NT2/D1 (cell line): Measurements from ENCODE around the gene FOXO3.
"Not testable (repeated sequence)": the region's sequence is repeated elsewhere in the genome, so short reads cannot be mapped to it uniquely, and the experiment has no call there.

Source experiments
- DNase-seq: peaks from one replicate; pipeline ENCODE4 v3.0.0-alpha.2; 2011; ENCODE audit warnings: low read depth, low spot score
- H3K27me3 ChIP-seq: 2 replicates; pipeline ENCODE4 v1.6.0; 2011; ENCODE audit warnings: mild to moderate bottlenecking; ENCODE audit not compliant: insufficient read length, insufficient read depth
- H3K36me3 ChIP-seq: 2 replicates; pipeline ENCODE4 v1.6.1; 2011; ENCODE audit warnings: mild to moderate bottlenecking, low read length, mixed read lengths; ENCODE audit not compliant: insufficient read depth, insufficient read length
- H3K4me1 ChIP-seq: 2 replicates; pipeline ENCODE4 v1.5.1; 2011; ENCODE audit not compliant: insufficient read depth, insufficient read length
- H3K4me3 ChIP-seq: 2 replicates; pipeline ENCODE4 v1.5.1; 2011; ENCODE audit warnings: low read depth; ENCODE audit not compliant: insufficient read length
- H3K9ac ChIP-seq: 2 replicates; pipeline ENCODE4 v1.6.0; 2011; ENCODE audit warnings: low read depth; ENCODE audit not compliant: insufficient read length
- H3K9me3 ChIP-seq: 2 replicates; pipeline ENCODE4 v1.5.1; 2011; ENCODE audit warnings: mild to moderate bottlenecking, low read length; ENCODE audit not compliant: insufficient read depth
- SUZ12 ChIP-seq: IDR thresholded peaks from 2 replicates; pipeline ENCODE4 v1.6.1; 2011; ENCODE audit not compliant: insufficient read length, insufficient read depth; ENCODE audit errors: extremely low read depth
- YY1 ChIP-seq: IDR thresholded peaks from 2 replicates; pipeline ENCODE4 v1.6.1; 2011; ENCODE audit not compliant: insufficient read length, insufficient read depth
- ZNF274 ChIP-seq: IDR thresholded peaks from 2 replicates; pipeline ENCODE4 v1.6.1; 2011; ENCODE audit warnings: mild to moderate bottlenecking, low read depth, low read length

Gene FOXO3

GRCh38 chr6:108528878-108529277 is 31.8 kb upstream of the FOXO3 start:
- peaks cover 2% of the 10 kb centered on the region for H3K4me1 ChIP-seq
- no peak overlapping the region for H3K4me3 ChIP-seq
- H3K9ac ChIP-seq = no peak overlapping the region
- H3K9me3 ChIP-seq = no peaks in the 10 kb centered on the region
- no peak for DNase-seq
- H3K36me3 ChIP-seq = no peaks in the 10 kb centered on the region
- no peaks in the 10 kb centered on the region for H3K27me3 ChIP-seq
- TF ChIP-seq SUZ12 (no peak), ZNF274 (no peak), YY1 (no peak)

- no peak for TF ChIP-seq SUZ12
- TF ChIP-seq YY1 = no peak
- no peak for TF ChIP-seq ZNF274
- Histone ChIP-seq H3K4me3 (no peak overlapping the region), H3K4me1 (peaks cover 2% of the 10 kb centered on the region), H3K36me3 (no peaks in the 10 kb centered on the region), H3K9ac (no peak overlapping the region), H3K27me3 (no peaks in the 10 kb centered on the region), H3K9me3 (no peaks in the 10 kb centered on the region)
- no peak for DNase-seq
Measured at GRCh38 chr6:108531332-108531731, 29.4 kb upstream of the FOXO3 start.

- no peaks in the 10 kb centered on the region for H3K36me3 ChIP-seq
- no peaks in the 10 kb centered on the region for H3K27me3 ChIP-seq
- no peak overlapping the region for H3K9ac ChIP-seq
- no peaks in the 10 kb centered on the region for H3K4me1 ChIP-seq
- no peak for TF ChIP-seq YY1
- no peak for TF ChIP-seq ZNF274
- no peak for TF ChIP-seq SUZ12
- H3K9me3 ChIP-seq = peaks cover 5% of the 10 kb centered on the region
- no peak overlapping the region for H3K4me3 ChIP-seq
- DNase-seq = no peak
Measured at GRCh38 chr6:108535114-108535742, 25.5 kb upstream of the FOXO3 start.

GRCh38 chr6:108535920-108536535 is 24.7 kb upstream of the FOXO3 start:
- H3K27me3 ChIP-seq, H3K4me3 ChIP-seq, H3K36me3 ChIP-seq, DNase-seq, H3K9me3 ChIP-seq, H3K9ac ChIP-seq, H3K4me1 ChIP-seq: not testable (repeated sequence)

- Histone ChIP-seq H3K4me1 (peaks cover 3% of the 10 kb centered on the region), H3K36me3 (no peaks in the 10 kb centered on the region), H3K27me3 (no peaks in the 10 kb centered on the region), H3K9ac (no peak overlapping the region), H3K4me3 (no peak overlapping the region), H3K9me3 (peaks cover 7% of the 10 kb centered on the region)
- DNase-seq = no peak
- TF ChIP-seq ZNF274 (no peak), SUZ12 (no peak)
Measured at GRCh38 chr6:108541843-108542759, 18.6 kb upstream of the FOXO3 start.

- no peak overlapping the region for H3K4me3 ChIP-seq
Measured at GRCh38 chr6:108543175-108543940, 17.4 kb upstream of the FOXO3 start.

More at GRCh38 chr6:108543175-108543940, 17.4 kb upstream of the FOXO3 start:
- Histone ChIP-seq H3K9ac (no peak overlapping the region), H3K27me3 (no peaks in the 10 kb centered on the region), H3K4me1 (peaks cover 3% of the 10 kb centered on the region), H3K36me3 (no peaks in the 10 kb centered on the region), H3K9me3 (peaks cover 7% of the 10 kb centered on the region)
- no peak for DNase-seq
- TF ChIP-seq YY1 (no peak), SUZ12 (no peak), ZNF274 (no peak)
